Immature natural killer cell (primary cell): Measurements from ENCODE around the gene BLOC1S5. TPM values are rescaled to one million over a fixed set of nuclear protein-coding genes. Genes with fewer than 3 reads are reported as not detected.

ENCODE experiments used
- polyA plus RNA-seq, 3 donors: library from polyadenylated mRNA; unstranded; fragments of 300-500 nt; fragmentation: Illumina TruSeq; gene quantifications; one replicate each; pipeline ENCODE4 v1.2.3, GENCODE V29; 2021

BLOC1S5 gene
- polyA plus RNA-seq, 3 donors from 2014 or later: 23.6 to 42.9 (median 29.7) TPM

Other genes with a start within 250 kb of the BLOC1S5 start
- 10 to 100 TPM; 16.4 to 25.4 (median 24.3) TPM for gene TXNDC5, start 153.6 kb downstream of the BLOC1S5 start, polyA plus RNA-seq
- 10 to 100 TPM; 34.2 to 94.0 (median 40.7) TPM for gene EEF1E1, start 38.2 kb upstream of the BLOC1S5 start, polyA plus RNA-seq